DMS114 treated with DMSO at 0.1 percent for 48 hours (cell line): Measurements from ENCODE around the gene VASN.
"Not testable (repeated sequence)": the region's sequence is repeated elsewhere in the genome, so short reads cannot be mapped to it uniquely, and the experiment has no call there.

Source experiments
- DNase-seq: peaks from one replicate; lab custom pipeline; 2025; ENCODE audit not compliant: unreplicated experiment; lab: John Stamatoyannopoulos, UW

The VASN gene

DNA sequence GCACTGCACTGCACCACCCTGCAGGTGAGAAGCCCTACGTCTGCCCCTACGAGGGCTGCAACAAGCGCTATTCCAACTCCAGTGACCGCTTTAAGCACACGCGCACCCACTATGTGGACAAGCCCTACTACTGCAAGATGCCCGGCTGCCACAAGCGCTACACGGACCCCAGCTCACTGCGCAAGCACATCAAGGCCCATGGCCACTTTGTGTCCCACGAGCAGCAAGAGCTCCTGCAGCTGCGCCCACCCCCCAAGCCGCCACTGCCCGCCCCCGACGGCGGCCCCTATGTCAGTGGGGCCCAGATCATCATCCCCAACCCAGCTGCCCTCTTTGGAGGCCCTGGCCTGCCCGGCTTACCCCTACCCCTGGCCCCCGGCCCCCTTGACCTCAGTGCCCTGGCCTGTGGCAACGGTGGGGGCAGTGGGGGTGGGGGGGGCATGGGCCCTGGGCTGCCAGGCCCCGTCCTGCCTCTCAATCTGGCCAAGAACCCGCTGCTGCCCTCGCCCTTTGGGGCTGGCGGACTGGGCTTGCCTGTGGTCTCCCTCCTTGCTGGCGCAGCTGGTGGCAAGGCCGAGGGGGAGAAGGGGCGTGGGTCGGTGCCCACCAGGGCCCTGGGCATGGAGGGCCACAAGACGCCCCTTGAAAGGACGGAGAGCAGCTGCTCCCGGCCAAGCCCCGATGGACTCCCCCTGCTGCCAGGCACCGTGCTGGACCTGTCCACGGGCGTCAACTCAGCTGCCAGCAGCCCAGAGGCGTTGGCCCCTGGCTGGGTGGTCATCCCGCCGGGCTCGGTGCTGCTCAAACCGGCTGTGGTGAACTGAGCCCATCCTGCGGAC, 34.7 kb upstream of the VASN start:
- no peak for DNase-seq

DNA sequence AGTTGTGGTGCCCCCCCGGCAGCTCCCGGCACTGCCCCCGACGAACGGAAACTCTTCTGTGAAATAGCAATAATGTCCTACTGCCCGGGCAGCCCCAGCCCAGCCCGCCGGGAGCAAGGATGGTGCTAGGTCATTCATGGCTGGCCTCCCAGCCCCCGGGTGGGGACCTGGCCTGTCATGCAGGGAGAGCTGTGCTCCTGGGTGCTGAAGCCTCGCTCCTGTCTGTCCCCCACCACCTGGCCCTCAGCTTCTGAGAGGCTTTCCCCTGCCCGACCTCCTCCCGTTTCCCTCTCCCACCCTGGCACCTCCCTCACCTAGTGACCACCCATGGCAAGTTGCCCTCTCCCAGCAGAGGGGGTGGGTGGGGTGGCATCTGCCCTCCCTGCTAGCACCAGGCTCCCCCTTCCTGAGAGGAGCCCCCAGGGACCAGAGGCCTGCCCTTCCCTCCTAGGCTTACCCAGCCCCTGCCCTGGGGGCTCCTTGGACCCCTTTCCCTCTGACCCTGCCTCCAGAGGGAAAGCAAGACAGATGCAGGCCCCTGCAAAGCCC, 34.0 kb upstream of the VASN start:
- DNase-seq = no peak

- no peak for DNase-seq
Measured at GRCh38 chr16:4338125-4338582, 33.5 kb upstream of the VASN start.

DNA sequence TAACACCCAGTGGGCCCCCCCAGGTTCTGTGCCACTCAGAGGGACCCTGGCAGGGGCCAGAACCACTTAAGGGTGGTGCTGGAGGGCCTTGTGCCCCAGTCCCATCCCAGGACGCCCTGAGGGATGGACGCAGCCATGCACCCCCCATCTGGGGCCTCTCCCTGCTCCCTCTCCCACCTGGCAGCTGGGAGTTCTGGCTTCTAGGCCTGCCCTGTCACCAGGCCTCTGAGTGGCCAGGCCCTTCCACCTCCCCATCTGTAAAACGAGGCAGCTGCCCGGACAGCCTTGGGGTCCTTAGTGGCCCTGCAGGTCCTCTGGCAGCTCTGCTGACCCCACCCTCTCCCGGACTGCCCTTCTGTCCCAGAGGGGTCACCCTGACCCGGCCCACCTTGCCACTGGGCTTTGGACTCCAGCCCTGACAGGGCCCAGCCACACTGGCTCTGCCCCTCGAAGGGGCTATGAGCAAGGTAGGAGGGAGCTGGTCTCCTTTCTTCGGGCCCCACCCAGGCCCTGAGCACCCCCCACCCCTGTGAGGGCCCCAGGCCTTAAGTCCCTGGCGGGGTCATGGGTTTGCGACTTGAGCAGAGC, 32.8 kb upstream of the VASN start:
- no peak for DNase-seq

DNA sequence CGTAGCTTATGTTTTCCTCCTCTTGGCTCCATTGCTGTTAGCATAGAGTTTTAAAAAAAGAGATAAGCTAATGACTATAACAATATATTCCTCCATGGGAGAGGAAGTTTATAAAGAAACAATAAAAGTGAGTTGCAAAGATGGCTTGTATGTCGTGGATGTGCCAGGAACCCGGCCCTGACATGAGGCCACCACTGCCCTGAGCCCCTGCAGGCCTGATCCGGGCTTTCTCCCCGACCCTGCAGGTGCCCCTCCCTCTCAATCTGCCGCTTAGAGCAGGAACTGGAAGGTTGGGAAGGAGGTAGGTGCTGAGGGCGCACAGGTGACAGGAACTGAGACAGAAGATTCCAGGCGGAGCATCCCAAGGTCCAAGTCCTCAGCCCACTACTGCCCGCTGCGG, 32.2 kb upstream of the VASN start:
- no peak for DNase-seq

- DNase-seq = no peak
Measured at GRCh38 chr16:4339909-4340308, 31.7 kb upstream of the VASN start.

DNA sequence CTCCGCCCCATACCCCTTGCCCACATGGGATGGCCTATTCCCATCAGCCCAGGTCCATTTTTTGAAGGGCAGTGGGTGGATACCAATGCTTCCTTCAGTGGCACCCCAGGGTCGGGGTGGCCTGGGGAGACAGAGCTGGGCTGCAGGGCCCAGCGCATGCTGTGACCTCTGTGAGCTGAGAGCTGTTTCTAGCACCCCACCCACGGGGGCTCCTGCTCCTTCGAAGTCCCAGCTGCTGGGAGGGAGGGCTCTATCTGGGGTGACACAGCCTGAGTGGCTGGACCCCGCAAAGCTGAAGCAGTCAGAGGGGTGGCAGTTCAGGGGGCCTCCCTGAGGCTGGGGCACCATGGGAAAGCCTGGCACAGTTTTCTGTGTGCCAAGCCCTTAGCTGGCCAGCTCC, 31.2 kb upstream of the VASN start:
- DNase-seq = no peak

DNA sequence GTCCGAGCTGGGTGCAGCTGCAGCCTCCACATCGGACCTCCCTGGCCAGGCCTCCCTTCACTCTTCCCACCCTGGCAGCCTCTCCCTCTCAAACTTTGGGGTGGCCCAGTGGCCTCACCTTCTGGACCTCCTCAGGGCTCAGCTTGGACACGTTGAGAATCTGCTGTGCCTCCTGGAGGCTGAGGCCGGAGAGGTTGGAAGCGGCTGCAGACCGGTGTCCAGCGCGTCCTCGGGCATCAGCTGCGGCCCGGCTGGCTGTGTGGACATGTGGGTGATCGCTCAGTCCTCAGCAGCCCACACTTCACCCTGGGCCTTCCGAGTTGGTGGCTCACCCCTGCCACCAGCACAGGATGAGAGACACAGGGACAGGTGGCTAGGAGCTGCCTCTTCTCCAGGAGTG, 30.4 kb upstream of the VASN start:
- no peak for DNase-seq

DNA sequence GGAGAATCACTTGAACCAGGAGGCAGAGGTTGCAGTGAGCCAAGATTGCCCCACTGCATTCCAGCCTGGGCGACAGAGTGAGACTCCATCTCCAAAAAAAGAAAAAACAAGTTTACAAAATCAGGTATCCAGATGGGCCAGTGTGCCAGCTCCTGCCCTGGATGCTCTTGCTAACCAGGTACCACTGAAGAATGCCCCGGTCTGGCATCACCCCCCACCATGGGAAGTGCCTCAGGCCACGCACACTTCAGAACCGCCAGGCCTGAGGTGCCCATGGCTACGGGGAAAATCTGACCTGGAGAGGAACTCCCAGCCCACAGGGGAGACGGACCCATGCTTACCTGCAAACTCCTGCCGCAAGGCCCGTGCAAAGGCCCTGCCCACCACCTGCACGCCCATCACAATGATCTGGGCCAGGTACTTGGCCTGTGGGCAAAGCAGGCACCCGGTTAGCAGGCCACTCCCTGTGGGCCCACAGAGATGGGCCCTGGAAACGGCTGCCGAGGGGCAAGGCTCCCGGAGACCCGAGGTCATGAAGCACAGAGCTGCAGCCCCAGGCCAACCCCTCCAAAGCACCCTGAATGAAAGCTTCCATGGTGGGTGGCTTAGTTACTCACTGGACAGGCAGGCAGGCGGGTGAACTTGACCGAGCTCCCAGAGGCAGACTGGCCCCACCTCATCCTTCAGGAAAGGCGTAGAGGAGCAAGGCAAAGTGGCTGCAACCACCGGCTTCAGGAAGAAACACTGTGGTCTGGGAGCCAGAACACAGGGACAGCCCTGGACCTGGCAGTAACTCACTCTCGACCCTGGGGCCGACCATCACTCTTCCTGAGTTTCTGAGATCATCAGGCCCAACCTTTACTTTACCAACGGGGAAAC, 28.5 kb upstream of the VASN start:
- DNase-seq = no peak

GRCh38 chr16:4344300-4344982, 27.2 kb upstream of the VASN start:
- not testable (repeated sequence) for DNase-seq

- no peak for DNase-seq
Measured at GRCh38 chr16:4344983-4345835, 26.4 kb upstream of the VASN start.

DNA sequence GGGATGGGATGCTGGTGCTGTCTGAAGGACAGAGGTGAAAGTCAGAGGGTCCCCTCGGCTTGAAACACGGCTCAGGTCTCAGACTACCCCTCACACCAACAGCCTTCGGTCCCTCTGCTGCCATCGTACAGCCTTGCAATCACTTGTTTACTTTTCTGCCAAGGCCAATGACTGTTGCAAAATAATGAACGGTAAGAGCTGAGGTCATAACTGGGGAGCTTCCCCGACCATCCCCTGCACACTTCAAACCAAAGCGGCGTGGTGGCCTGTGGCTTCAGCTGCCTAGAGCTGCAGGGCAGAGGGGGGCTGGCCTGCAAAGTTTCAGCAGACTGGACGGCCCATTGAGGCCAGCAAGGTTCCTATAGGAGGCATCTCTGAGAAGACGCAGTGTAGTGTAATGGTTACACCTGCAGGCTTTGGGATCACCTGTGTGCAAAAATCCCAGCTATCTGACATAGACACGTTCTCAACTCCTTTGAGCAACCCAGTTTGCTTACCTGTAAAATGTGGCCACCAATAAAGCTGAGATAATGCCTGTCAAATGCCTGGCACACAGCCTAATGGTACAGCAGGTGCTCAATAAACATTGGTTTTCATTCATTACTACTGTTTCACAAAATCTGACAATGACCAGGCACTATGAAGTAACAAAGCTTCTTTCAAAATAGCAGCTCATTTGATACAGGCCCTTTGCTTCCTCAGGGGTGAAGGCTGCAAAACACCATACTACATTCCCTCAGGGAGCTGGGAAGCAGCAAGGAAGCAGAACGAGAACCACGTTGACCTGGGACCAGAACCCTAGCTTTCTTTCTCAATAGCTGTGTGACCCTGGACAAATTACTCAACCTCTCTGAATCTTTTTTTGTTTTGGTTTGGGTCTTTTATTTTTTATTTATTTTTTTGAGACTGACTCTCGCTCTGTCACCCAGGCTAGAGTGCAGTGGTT, 25.5 kb upstream of the VASN start:
- DNase-seq = no peak

- no peak for DNase-seq
Measured at GRCh38 chr16:4347010-4347409, 24.6 kb upstream of the VASN start.

DNA sequence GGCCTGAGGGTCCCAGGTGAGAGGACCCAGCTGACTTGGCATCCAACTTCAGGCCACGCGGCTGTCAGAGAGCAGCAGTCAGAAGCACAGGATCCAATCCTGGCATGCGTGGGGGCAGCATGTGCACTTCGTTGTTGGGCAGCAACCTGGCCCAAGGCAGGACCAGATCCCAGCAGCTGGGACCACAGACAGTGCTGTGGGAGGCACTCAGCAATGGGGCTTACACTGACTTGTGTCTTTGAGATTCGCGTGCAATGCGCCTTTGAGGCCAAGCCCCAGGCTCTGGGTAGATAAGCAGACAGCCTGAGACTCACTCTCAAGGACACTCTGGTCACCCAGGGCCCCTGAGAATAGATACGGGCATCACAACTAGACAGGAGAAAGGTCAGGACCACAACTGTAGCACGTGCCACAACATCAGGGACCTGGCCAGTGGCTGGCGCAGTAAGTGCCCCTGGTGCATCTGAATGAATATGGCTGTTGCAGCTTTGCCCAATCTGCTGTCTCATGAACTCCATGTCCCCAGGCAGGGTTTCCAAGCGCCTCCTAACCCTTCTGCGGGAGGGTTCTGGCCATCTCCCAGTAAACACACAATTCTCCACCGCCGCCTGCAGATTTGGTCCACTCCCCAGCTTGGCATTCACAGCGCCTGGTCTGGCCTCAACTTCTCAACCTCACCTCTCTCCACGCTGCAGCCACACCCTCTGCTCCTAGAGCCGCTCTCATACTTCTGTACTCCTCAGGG, 23.7 kb upstream of the VASN start:
- no peak for DNase-seq

DNA sequence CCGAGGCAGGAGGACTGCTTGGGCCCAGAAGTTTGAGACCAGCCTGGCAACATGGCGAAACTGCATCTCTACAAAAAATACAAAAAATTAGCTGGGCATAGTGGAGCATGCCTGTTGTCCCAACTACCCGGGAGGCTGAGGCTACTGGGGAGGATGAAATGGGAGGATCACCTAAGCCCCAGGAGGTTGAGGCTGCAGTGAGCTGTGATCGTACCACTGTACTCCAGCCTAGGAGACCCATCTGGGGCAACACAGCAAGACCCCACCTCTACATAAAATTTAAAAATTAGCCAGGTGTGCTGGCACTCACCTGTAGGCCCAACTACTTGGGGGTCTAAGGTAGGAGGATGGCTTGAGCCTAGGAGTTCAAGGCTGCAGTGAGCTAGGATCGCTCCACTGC, 22.3 kb upstream of the VASN start:
- no peak for DNase-seq

- no peak for DNase-seq
Measured at GRCh38 chr16:4350365-4350786, 21.3 kb upstream of the VASN start.

DNA sequence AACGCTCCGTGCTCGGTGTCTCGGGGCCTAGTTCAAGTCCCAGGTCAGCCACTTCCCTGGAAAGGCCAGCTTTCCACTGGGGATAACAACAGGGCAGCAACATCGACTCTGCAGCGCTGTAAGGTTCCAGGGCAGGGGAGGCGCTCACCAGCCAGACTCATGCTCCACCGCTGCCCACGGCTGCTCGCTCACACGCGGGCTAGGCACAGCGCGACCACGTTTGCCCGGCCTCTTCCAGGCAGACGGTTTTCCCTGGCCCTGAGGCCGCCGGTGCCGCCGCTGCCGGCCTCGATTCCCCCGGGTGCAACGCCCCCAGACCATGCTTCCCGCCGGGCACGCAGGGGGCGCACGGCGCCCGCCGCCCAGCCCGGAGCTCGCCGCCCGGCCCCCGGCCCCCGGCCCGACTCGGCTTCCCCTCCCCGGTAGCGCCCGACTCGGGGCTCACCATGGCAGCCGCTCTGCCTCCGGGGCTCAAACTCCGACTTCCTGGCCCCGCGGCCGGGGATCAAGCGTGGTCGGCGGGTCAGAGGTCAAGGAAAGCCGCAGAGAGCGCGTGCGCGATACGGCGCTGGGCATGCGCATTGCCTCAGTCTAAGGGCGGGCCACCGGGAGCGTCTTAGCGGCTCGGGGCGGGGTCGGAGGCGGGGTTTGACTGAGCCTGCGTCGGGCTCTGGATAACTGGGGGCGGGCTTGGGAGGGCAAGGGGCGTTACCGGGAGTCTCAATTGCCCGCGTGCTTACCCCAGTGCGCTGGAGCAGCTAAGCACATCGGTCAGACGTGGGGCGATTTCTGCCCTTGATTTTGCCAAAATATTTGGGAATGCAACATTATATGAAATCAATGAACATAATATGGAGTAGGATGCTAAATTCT, 20.6 kb upstream of the VASN start, which contains the start of gene PAM16:
TSS of gene PAM16 (minus strand) at position 535 of the 873 bp plus-strand sequence. CDS start at position 448, 87 bp downstream.
- peak; percentile 83 for DNase-seq
